ENCODE data around the gene ADH1B. TPM values are rescaled to one million over a fixed set of nuclear protein-coding genes. Genes with fewer than 3 reads are reported as not detected.

The ADH1B gene
- total and polyA plus RNA-seq, 12 donors, result 20.0 to 615 (median 233) TPM

DNA sequence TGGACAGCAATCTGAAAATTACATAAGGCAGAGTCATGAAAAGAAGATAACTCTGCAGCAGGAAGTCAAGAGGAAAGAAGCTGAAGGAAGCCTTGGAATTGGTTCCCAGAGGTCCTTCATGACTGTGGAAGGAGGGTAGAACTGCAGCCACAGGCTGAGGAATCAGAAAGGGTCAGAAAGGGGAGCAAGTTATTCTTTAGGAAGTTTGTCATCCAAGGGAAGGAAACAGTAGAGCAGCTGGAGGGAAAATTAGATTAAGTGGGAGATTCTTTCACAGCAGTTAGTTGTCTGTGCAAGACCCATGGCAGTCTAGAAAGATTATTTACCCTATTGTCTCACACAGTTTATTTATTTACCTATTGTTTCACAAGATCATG, 40.7 kb upstream of the ADH1B start:
- Histone ChIP-seq H3K27ac (peak overlapping the region in 1 of 5 donors; percentile 25), H3K9me3 (replicated peaks in 1 of 3) (no peaks in the 10 kb centered on the region), H3K36me3 (replicated peaks in 1 of 2) (no peaks in the 10 kb centered on the region), H3K27me3 (no peaks in the 10 kb centered on the region), H3K4me1 (replicated peaks in 1 of 2) (no peaks in the 10 kb centered on the region), H3K4me3 (no peak overlapping the region)
- no peak for TF ChIP-seq POLR2A (IDR thresholded peaks at IDR 0.05)
- TF ChIP-seq, protein P1, sequence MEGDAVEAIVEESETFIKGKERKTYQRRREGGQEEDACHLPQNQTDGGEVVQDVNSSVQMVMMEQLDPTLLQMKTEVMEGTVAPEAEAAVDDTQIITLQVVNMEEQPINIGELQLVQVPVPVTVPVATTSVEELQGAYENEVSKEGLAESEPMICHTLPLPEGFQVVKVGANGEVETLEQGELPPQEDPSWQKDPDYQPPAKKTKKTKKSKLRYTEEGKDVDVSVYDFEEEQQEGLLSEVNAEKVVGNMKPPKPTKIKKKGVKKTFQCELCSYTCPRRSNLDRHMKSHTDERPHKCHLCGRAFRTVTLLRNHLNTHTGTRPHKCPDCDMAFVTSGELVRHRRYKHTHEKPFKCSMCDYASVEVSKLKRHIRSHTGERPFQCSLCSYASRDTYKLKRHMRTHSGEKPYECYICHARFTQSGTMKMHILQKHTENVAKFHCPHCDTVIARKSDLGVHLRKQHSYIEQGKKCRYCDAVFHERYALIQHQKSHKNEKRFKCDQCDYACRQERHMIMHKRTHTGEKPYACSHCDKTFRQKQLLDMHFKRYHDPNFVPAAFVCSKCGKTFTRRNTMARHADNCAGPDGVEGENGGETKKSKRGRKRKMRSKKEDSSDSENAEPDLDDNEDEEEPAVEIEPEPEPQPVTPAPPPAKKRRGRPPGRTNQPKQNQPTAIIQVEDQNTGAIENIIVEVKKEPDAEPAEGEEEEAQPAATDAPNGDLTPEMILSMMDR (IDR thresholded peaks at IDR 0.05), result no peak
- intact Hi-C loops (cut with DNase I), result no loop called here
- DNase-seq, result no peak

DNA sequence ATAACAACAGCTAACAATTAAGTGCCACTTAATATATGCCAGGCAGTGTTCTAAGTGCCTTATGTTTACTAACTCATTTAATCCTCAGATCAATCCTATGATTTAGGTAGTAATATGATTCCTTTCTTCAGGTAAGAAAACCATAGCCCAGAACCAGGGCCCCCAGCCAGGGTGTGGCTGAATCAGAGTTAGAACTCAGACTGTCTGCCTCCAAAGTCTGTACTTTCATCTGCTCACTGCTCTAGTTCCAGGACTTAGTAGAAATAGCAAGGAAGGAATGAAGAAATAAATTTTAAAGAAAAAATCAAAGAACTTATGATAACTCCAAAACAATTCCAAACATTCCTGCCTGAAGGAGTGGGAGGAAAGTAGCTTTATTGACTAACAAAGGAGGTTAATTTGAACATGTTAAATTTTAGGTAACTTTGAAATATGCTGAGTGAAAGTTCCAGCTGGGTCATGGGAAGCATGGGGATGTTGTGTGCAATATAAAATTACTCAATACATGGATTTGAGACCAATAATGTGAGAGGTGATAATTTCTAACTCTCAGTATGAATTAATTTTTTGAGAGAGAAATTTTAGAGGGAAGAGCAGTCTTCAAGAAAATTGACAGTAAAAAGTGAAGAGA, 40.2 kb upstream of the ADH1B start:
- H3K4me3 ChIP-seq, result no peak overlapping the region
- H3K4me1 ChIP-seq (replicated peaks in 1 of 2), result no peaks in the 10 kb centered on the region
- no peaks in the 10 kb centered on the region for H3K9me3 ChIP-seq (replicated peaks in 1 of 3)
- TF ChIP-seq POLR2A (IDR thresholded peaks at IDR 0.05), result no peak
- TF ChIP-seq, protein P1 (IDR thresholded peaks at IDR 0.05), result no peak
- DNase-seq, result no peak
- H3K27me3 ChIP-seq, result no peaks in the 10 kb centered on the region
- intact Hi-C loops (cut with DNase I), result no loop called here
- H3K36me3 ChIP-seq (replicated peaks in 1 of 2), result no peaks in the 10 kb centered on the region
- H3K27ac ChIP-seq, result no peak overlapping the region

DNA sequence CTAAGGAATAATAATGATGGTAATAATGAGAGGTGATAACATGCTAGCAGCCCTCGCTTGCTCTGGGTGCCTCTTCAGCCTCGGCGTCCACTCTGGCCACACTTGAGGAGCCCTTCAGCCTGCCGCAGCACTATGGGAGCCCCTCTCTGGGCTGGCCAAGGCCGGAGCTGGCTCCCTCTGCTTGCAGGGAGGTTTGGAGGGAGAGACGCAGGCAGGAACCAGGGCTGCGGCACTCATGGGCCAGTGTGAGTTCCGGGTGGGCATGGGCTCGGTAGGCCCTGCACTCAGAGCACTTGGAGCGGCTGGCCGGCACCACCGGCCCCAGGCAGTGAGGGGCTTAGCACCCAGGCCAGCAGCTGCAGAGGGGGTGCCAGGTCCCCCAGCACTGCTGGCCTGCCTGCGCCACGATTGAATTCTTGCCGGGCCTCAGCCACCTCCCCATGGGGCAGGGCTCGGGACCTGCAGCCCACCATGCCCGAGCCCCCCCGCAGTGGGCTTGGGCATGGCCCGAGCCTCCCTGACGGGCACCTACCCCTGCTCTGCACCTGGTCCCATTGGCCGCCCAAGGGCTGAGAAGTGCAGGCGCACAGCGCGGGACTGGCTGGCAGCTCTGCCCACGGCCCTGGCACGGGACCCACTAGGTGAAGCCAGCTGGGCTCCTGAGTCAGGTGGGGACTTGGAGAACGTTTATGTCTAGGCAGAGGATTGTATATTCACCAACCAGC, 38.4 kb upstream of the ADH1B start:
- no peaks in the 10 kb centered on the region for H3K36me3 ChIP-seq (replicated peaks in 1 of 2)
- intact Hi-C loops (cut with DNase I), result no loop called here
- 83 to 92% (median 89%) methylated on average over 7 to 27 of the region's 27 CpGs for WGBS, 4 donors
- H3K4me1 ChIP-seq (replicated peaks in 1 of 2), result no peaks in the 10 kb centered on the region
- TF ChIP-seq, protein P1 (IDR thresholded peaks at IDR 0.05), result no peak
- TF ChIP-seq POLR2A (IDR thresholded peaks at IDR 0.05), result no peak
- H3K27ac ChIP-seq, result no peak overlapping the region
- no peak for DNase-seq
- no peak overlapping the region for H3K4me3 ChIP-seq
- H3K9me3 ChIP-seq (replicated peaks in 1 of 3), result no peaks in the 10 kb centered on the region
- H3K27me3 ChIP-seq, result no peaks in the 10 kb centered on the region

DNA sequence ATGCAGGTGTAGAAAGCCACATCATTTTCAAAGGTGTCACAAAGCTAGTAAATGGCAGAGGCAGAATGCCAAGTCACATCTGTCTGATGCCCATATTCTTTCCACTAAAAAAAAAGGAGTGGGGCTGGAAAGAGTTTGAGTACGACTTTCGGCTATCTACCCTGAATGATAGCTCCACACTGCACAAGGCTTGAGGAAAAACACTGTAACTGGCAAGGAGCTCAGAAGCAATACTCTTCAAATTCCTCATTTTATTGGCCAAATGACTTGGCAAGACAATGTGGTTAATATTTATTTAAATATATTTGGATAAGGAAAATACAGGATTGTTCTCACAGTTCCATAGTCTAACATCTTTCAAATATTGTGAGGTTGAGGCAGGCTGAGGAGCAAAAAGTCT, 36.7 kb upstream of the ADH1B start:
- intact Hi-C loops (cut with DNase I), result no loop called here
- TF ChIP-seq, protein P1 (IDR thresholded peaks at IDR 0.05), result no peak
- TF ChIP-seq POLR2A (IDR thresholded peaks at IDR 0.05), result no peak
- no peaks in the 10 kb centered on the region for H3K27me3 ChIP-seq
- DNase-seq, result no peak
- 62 to 85% (median 76%) methylated on average over 2 of the region's 2 CpGs for WGBS, 4 donors
- H3K4me3 ChIP-seq, result no peak overlapping the region
- no peak overlapping the region for H3K27ac ChIP-seq
- no peaks in the 10 kb centered on the region for H3K9me3 ChIP-seq (replicated peaks in 1 of 3)
- H3K36me3 ChIP-seq (replicated peaks in 1 of 2), result no peaks in the 10 kb centered on the region
- no peaks in the 10 kb centered on the region for H3K4me1 ChIP-seq (replicated peaks in 1 of 2)

Data from adrenal gland (tissue), 12 donors.